Osteoblast (primary cell): ENCODE data around the gene EDC4. TPM values are rescaled to one million over a fixed set of nuclear protein-coding genes. Genes with fewer than 3 reads are reported as not detected.

Experiments
- DNase-seq: peaks from one replicate; pipeline ENCODE4 v3.0.0; 2011; ENCODE audit warnings: low spot score, mixed read lengths; ENCODE audit not compliant: insufficient read length; ENCODE audit errors: missing footprints
- H2AFZ ChIP-seq: 2 replicates; pipeline ENCODE4 v1.6.0; 2011; ENCODE audit warnings: mild to moderate bottlenecking, low read length
- H3K27ac ChIP-seq: 2 replicates; pipeline ENCODE4 v1.5.1; 2011; ENCODE audit warnings: mild to moderate bottlenecking, low read depth, low read length, moderate library complexity
- H3K27me3 ChIP-seq: 2 replicates; pipeline ENCODE4 v1.6.0; 2012; ENCODE audit warnings: mild to moderate bottlenecking, control low read depth, inconsistent platforms, low read length, moderate library complexity; ENCODE audit not compliant: insufficient read depth
- H3K36me3 ChIP-seq: 2 replicates; pipeline ENCODE4 v1.5.1; 2011; ENCODE audit warnings: mild to moderate bottlenecking, low read length, control low read depth, moderate library complexity; ENCODE audit not compliant: insufficient read depth
- H3K4me1 ChIP-seq: 2 replicates; pipeline ENCODE4 v1.5.1; 2011; ENCODE audit warnings: mild to moderate bottlenecking, low read length, control low read depth, moderate library complexity; ENCODE audit not compliant: insufficient read depth
- H3K4me2 ChIP-seq: 2 replicates; pipeline ENCODE4 v1.6.0; 2011; ENCODE audit warnings: mild to moderate bottlenecking, low read length; ENCODE audit not compliant: insufficient read depth
- H3K4me3 ChIP-seq: fragments of 200-600 bp; sonication (generic); 3 replicates; pipeline ENCODE4 v1.5.1; 2012; ENCODE audit warnings: mild to moderate bottlenecking, low read length, inconsistent platforms; ENCODE audit not compliant: insufficient read depth
- H3K79me2 ChIP-seq: 2 replicates; pipeline ENCODE4 v1.6.0; 2012; ENCODE audit warnings: mild to moderate bottlenecking, low read length, control low read depth, inconsistent platforms; ENCODE audit not compliant: insufficient read depth
- H3K9me3 ChIP-seq: 2 replicates; pipeline ENCODE4 v1.5.1; 2011; ENCODE audit warnings: low read depth, low read length, control low read depth
- H4K20me1 ChIP-seq: 2 replicates; pipeline ENCODE4 v1.6.0; 2012; ENCODE audit warnings: mild to moderate bottlenecking, low read length, control low read depth; ENCODE audit not compliant: insufficient read depth
- total RNA-seq: library from RNA; depleted of rRNA; stranded (reverse); fragments of >200 nt; gene quantifications from 2 replicates; pipeline ENCODE4 v1.2.3, GENCODE V29; 2012
- TF ChIP-seq, protein P1 (sequence below): IDR thresholded peaks from 2 replicates; pipeline ENCODE4 v1.5.1; 2011; ENCODE audit warnings: mild to moderate bottlenecking, low read depth, low read length, moderate library complexity; ENCODE audit errors: extremely low read depth

The EDC4 gene
- total RNA-seq, 1 donor, result 60.8 TPM

DNA sequence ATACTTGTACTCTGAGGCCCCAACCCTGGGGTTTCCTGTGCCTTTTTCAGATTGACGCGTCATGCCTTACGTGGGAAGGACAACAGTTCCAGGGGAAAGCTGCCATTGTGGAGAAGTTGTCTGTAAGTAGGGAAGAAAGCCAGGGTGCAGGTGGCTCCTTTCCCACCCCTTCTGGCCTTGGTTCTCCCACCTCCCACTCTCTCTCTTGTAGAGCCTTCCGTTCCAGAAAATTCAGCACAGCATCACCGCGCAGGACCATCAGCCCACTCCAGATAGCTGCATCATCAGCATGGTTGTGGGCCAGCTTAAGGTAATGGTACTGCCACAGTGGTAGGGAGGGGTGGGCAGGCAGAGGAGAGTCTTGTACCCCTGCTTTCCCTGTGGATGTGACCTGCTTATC lies 4.6 kb upstream of the EDC4 start:
- TF ChIP-seq, protein P1, sequence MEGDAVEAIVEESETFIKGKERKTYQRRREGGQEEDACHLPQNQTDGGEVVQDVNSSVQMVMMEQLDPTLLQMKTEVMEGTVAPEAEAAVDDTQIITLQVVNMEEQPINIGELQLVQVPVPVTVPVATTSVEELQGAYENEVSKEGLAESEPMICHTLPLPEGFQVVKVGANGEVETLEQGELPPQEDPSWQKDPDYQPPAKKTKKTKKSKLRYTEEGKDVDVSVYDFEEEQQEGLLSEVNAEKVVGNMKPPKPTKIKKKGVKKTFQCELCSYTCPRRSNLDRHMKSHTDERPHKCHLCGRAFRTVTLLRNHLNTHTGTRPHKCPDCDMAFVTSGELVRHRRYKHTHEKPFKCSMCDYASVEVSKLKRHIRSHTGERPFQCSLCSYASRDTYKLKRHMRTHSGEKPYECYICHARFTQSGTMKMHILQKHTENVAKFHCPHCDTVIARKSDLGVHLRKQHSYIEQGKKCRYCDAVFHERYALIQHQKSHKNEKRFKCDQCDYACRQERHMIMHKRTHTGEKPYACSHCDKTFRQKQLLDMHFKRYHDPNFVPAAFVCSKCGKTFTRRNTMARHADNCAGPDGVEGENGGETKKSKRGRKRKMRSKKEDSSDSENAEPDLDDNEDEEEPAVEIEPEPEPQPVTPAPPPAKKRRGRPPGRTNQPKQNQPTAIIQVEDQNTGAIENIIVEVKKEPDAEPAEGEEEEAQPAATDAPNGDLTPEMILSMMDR, result no peak
- H2AFZ ChIP-seq, result no peak overlapping the region
- H3K27ac ChIP-seq, result peak overlapping the region; percentile 30
- H3K9me3 ChIP-seq, result no peaks in the 10 kb centered on the region
- H3K36me3 ChIP-seq, result peaks cover 66% of the 10 kb centered on the region
- H3K4me3 ChIP-seq, result no peak overlapping the region
- H3K79me2 ChIP-seq, result peaks cover 57% of the 10 kb centered on the region
- peak; percentile 66 for DNase-seq
- H3K4me1 ChIP-seq, result peaks cover 13% of the 10 kb centered on the region
- peaks cover 23% of the 10 kb centered on the region for H4K20me1 ChIP-seq
- no peak overlapping the region for H3K4me2 ChIP-seq
- H3K27me3 ChIP-seq, result no peaks in the 10 kb centered on the region

GRCh38 chr16:67869653-67870052 lies 3.2 kb upstream of the EDC4 start:
- Histone ChIP-seq H3K9me3 (no peaks in the 10 kb centered on the region), H4K20me1 (peaks cover 25% of the 10 kb centered on the region), H3K4me1 (peaks cover 16% of the 10 kb centered on the region), H3K4me3 (no peak overlapping the region), H3K36me3 (peaks cover 66% of the 10 kb centered on the region), H3K27me3 (no peaks in the 10 kb centered on the region), H2AFZ (no peak overlapping the region), H3K4me2 (no peak overlapping the region), H3K79me2 (peaks cover 57% of the 10 kb centered on the region), H3K27ac (no peak overlapping the region)
- TF ChIP-seq, protein P1, result no peak
- peak; percentile 37 for DNase-seq

- Histone ChIP-seq H3K9me3 (no peaks in the 10 kb centered on the region), H3K4me2 (no peak overlapping the region), H3K4me3 (no peak overlapping the region), H3K4me1 (peaks cover 19% of the 10 kb centered on the region), H3K36me3 (peaks cover 58% of the 10 kb centered on the region), H4K20me1 (peaks cover 33% of the 10 kb centered on the region), H3K27me3 (no peaks in the 10 kb centered on the region), H3K79me2 (peaks cover 58% of the 10 kb centered on the region), H2AFZ (no peak overlapping the region), H3K27ac (no peak overlapping the region)
- TF ChIP-seq, protein P1, result no peak
- peak; percentile 73 for DNase-seq
Measured at GRCh38 chr16:67871256-67871655, 1.6 kb upstream of the EDC4 start.

GRCh38 chr16:67872131-67872630 lies 671 bp upstream of the EDC4 start:
- TF ChIP-seq, protein P1, result no peak
- peaks cover 58% of the 10 kb centered on the region for H3K79me2 ChIP-seq

More at GRCh38 chr16:67872131-67872630, 671 bp upstream of the EDC4 start:
- H3K4me3 ChIP-seq, result peak overlapping the region; percentile 96
- H3K4me1 ChIP-seq, result peaks cover 19% of the 10 kb centered on the region
- H3K36me3 ChIP-seq, result peaks cover 59% of the 10 kb centered on the region
- H3K27ac ChIP-seq, result peak overlapping the region; percentile 86
- H3K4me2 ChIP-seq, result peak overlapping the region; percentile 94
- peaks cover 42% of the 10 kb centered on the region for H4K20me1 ChIP-seq
- no peaks in the 10 kb centered on the region for H3K9me3 ChIP-seq
- peak; percentile 78 for DNase-seq
- H2AFZ ChIP-seq, result peak overlapping the region; percentile 82
- no peaks in the 10 kb centered on the region for H3K27me3 ChIP-seq
